ENCODE measurements around the gene IMPA2.
"Not testable (repeated sequence)": the region's sequence is repeated elsewhere in the genome, so short reads cannot be mapped to it uniquely, and the experiment has no call there.

Gene IMPA2

GRCh38 chr18:12030670-12031069 lies 49.4 kb downstream of the IMPA2 start:
- no peak overlapping the region for H3K27ac ChIP-seq (ENCODE audit: low read depth, low read length)
- no peaks in the 10 kb centered on the region for H3K27me3 ChIP-seq (ENCODE audit: control insufficient read depth, insufficient read depth, low read length)
- H3K4me1 ChIP-seq (ENCODE audit: control insufficient read depth, insufficient read depth, low read length) = no peaks in the 10 kb centered on the region
- peaks cover 5% of the 10 kb centered on the region for H3K36me3 ChIP-seq (ENCODE audit: control insufficient read depth, insufficient read depth, low read length)
- H3K4me3 ChIP-seq (ENCODE audit: low read length) = no peak overlapping the region
- no peak overlapping the region for H3K9ac ChIP-seq (ENCODE audit: low read length)

- no peak overlapping the region for H3K27ac ChIP-seq (ENCODE audit: low read depth, low read length)
- H3K4me1 ChIP-seq (ENCODE audit: control insufficient read depth, insufficient read depth, low read length) = no peaks in the 10 kb centered on the region
- no peak overlapping the region for H3K4me3 ChIP-seq (ENCODE audit: low read length)
- peaks cover 5% of the 10 kb centered on the region for H3K36me3 ChIP-seq (ENCODE audit: control insufficient read depth, insufficient read depth, low read length)
- no peaks in the 10 kb centered on the region for H3K27me3 ChIP-seq (ENCODE audit: control insufficient read depth, insufficient read depth, low read length)
- H3K9ac ChIP-seq (ENCODE audit: low read length) = no peak overlapping the region
Measured at GRCh38 chr18:12031181-12031580, 49.9 kb downstream of the IMPA2 start.

- Histone ChIP-seq H3K4me1 (ENCODE audit: control insufficient read depth, insufficient read depth, low read length) (no peaks in the 10 kb centered on the region), H3K9ac (ENCODE audit: low read length) (no peak overlapping the region), H3K27ac (ENCODE audit: low read depth, low read length) (no peak overlapping the region)
Measured at GRCh38 chr18:12031846-12032245, 50.5 kb downstream of the IMPA2 start.

GRCh38 chr18:12032786-12033642 lies 51.7 kb downstream of the IMPA2 start:
- Histone ChIP-seq H3K27ac (ENCODE audit: low read depth, low read length) (no peak overlapping the region), H3K27me3 (ENCODE audit: control insufficient read depth, insufficient read depth, low read length) (no peaks in the 10 kb centered on the region)

More at GRCh38 chr18:12031846-12032245, 50.5 kb downstream of the IMPA2 start:
- no peak overlapping the region for H3K4me3 ChIP-seq (ENCODE audit: low read length)
- peaks cover 5% of the 10 kb centered on the region for H3K36me3 ChIP-seq (ENCODE audit: control insufficient read depth, insufficient read depth, low read length)
- no peaks in the 10 kb centered on the region for H3K27me3 ChIP-seq (ENCODE audit: control insufficient read depth, insufficient read depth, low read length)

GRCh38 chr18:12033643-12034025 lies 52.3 kb downstream of the IMPA2 start:
- H3K27ac ChIP-seq (ENCODE audit: low read depth, low read length) = no peak overlapping the region
- no peaks in the 10 kb centered on the region for H3K4me1 ChIP-seq (ENCODE audit: control insufficient read depth, insufficient read depth, low read length)
- no peak overlapping the region for H3K9ac ChIP-seq (ENCODE audit: low read length)
- H3K4me3 ChIP-seq (ENCODE audit: low read length) = no peak overlapping the region
- peaks cover 3% of the 10 kb centered on the region for H3K36me3 ChIP-seq (ENCODE audit: control insufficient read depth, insufficient read depth, low read length)
- no peaks in the 10 kb centered on the region for H3K27me3 ChIP-seq (ENCODE audit: control insufficient read depth, insufficient read depth, low read length)

More at GRCh38 chr18:12032786-12033642, 51.7 kb downstream of the IMPA2 start:
- no peaks in the 10 kb centered on the region for H3K4me1 ChIP-seq (ENCODE audit: control insufficient read depth, insufficient read depth, low read length)
- no peak overlapping the region for H3K4me3 ChIP-seq (ENCODE audit: low read length)
- no peak overlapping the region for H3K9ac ChIP-seq (ENCODE audit: low read length)
- peaks cover 5% of the 10 kb centered on the region for H3K36me3 ChIP-seq (ENCODE audit: control insufficient read depth, insufficient read depth, low read length)

- Histone ChIP-seq H3K4me3 (ENCODE audit: low read length) (no peak overlapping the region), H3K9ac (ENCODE audit: low read length) (no peak overlapping the region), H3K36me3 (ENCODE audit: control insufficient read depth, insufficient read depth, low read length) (no peaks in the 10 kb centered on the region), H3K27me3 (ENCODE audit: control insufficient read depth, insufficient read depth, low read length) (no peaks in the 10 kb centered on the region), H3K4me1 (ENCODE audit: control insufficient read depth, insufficient read depth, low read length) (no peaks in the 10 kb centered on the region), H3K27ac (ENCODE audit: low read depth, low read length) (no peak overlapping the region)
Measured at GRCh38 chr18:12034241-12035100, 53.2 kb downstream of the IMPA2 start.

GRCh38 chr18:12035481-12035880 lies 54.2 kb downstream of the IMPA2 start:
- no peaks in the 10 kb centered on the region for H3K36me3 ChIP-seq (ENCODE audit: control insufficient read depth, insufficient read depth, low read length)

GRCh38 chr18:12036201-12036751 lies 55.0 kb downstream of the IMPA2 start:
- Histone ChIP-seq H3K36me3 (ENCODE audit: control insufficient read depth, insufficient read depth, low read length) (no peaks in the 10 kb centered on the region), H3K4me3 (ENCODE audit: low read length) (no peak overlapping the region), H3K27me3 (ENCODE audit: control insufficient read depth, insufficient read depth, low read length) (no peaks in the 10 kb centered on the region), H3K4me1 (ENCODE audit: control insufficient read depth, insufficient read depth, low read length) (no peaks in the 10 kb centered on the region), H3K27ac (ENCODE audit: low read depth, low read length) (no peak overlapping the region), H3K9ac (ENCODE audit: low read length) (no peak overlapping the region)

More at GRCh38 chr18:12035481-12035880, 54.2 kb downstream of the IMPA2 start:
- no peak overlapping the region for H3K9ac ChIP-seq (ENCODE audit: low read length)
- H3K4me3 ChIP-seq (ENCODE audit: low read length) = no peak overlapping the region
- H3K27ac ChIP-seq (ENCODE audit: low read depth, low read length) = no peak overlapping the region
- no peaks in the 10 kb centered on the region for H3K27me3 ChIP-seq (ENCODE audit: control insufficient read depth, insufficient read depth, low read length)
- H3K4me1 ChIP-seq (ENCODE audit: control insufficient read depth, insufficient read depth, low read length) = no peaks in the 10 kb centered on the region

- Histone ChIP-seq H3K4me3 (ENCODE audit: low read length) (peak overlapping the region; percentile 71), H3K4me1 (ENCODE audit: control insufficient read depth, insufficient read depth, low read length) (no peaks in the 10 kb centered on the region), H3K27ac (ENCODE audit: low read depth, low read length) (no peak overlapping the region), H3K27me3 (ENCODE audit: control insufficient read depth, insufficient read depth, low read length) (no peaks in the 10 kb centered on the region), H3K36me3 (ENCODE audit: control insufficient read depth, insufficient read depth, low read length) (no peaks in the 10 kb centered on the region), H3K9ac (ENCODE audit: low read length) (no peak overlapping the region)
Measured at GRCh38 chr18:12038082-12038638, 56.9 kb downstream of the IMPA2 start.

- Histone ChIP-seq H3K27ac (ENCODE audit: low read depth, low read length) (no peak overlapping the region), H3K4me1 (ENCODE audit: control insufficient read depth, insufficient read depth, low read length) (no peaks in the 10 kb centered on the region), H3K36me3 (ENCODE audit: control insufficient read depth, insufficient read depth, low read length) (no peaks in the 10 kb centered on the region)
Measured at GRCh38 chr18:12038639-12039539, 57.6 kb downstream of the IMPA2 start.

GRCh38 chr18:12039540-12039930 lies 58.2 kb downstream of the IMPA2 start:
- not testable (repeated sequence) for H3K4me3 ChIP-seq (ENCODE audit: low read length); H3K27me3 ChIP-seq (ENCODE audit: control insufficient read depth, insufficient read depth, low read length); H3K4me1 ChIP-seq (ENCODE audit: control insufficient read depth, insufficient read depth, low read length); H3K9ac ChIP-seq (ENCODE audit: low read length); H3K27ac ChIP-seq (ENCODE audit: low read depth, low read length); H3K36me3 ChIP-seq (ENCODE audit: control insufficient read depth, insufficient read depth, low read length)

More at GRCh38 chr18:12038639-12039539, 57.6 kb downstream of the IMPA2 start:
- Histone ChIP-seq H3K9ac (ENCODE audit: low read length) (no peak overlapping the region), H3K4me3 (ENCODE audit: low read length) (peak overlapping the region; percentile 71), H3K27me3 (ENCODE audit: control insufficient read depth, insufficient read depth, low read length) (no peaks in the 10 kb centered on the region)
